ENCODE data around the gene CSTF2T.

The CSTF2T gene

DNA sequence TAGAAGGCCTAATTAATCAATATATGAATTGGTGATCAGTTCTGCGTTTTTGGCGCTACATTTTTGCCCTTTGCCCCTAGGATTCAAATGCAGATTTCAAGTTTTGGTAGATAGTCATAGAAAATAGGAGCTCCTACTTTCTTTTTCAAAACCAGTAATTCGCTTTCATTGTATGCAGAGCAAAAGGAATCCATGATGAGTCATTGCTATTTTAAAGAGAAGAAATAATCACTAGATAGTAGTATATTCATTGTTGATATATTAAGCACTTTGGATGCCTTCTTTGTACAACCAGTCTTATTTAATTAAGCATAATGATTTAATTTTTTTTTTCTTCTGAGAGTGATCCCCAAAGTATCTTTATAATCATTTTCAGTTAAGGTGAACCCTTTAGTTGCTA, 50.3 kb downstream of the CSTF2T start:
- no peak for DNase-seq (ENCODE audit: low spot score)
